WERI-Rb-1 (cell line): Measurements from ENCODE around the gene RUNX2.
"Not testable (repeated sequence)": the region's sequence is repeated elsewhere in the genome, so short reads cannot be mapped to it uniquely, and the experiment has no call there.

Experiments
- DNase-seq: peaks from one replicate; pipeline ENCODE4 v3.0.0-alpha.2; 2020
- H3K27ac ChIP-seq: fragments of 250-450 bp; sonication (Bioruptor Pico); 2 replicates; pipeline ENCODE4 v1.5.1; 2020; ENCODE audit warnings: mild to moderate bottlenecking, moderate library complexity
- H3K27me3 ChIP-seq: fragments of 250-450 bp; sonication (Bioruptor Pico); 2 replicates; pipeline ENCODE4 v1.5.1; 2021; ENCODE audit warnings: mild to moderate bottlenecking, low read depth, moderate library complexity; ENCODE audit not compliant: insufficient read depth, severe bottlenecking
- H3K36me3 ChIP-seq: fragments of 250-450 bp; sonication (Bioruptor Pico); 2 replicates; pipeline ENCODE4 v1.5.1; 2020; ENCODE audit warnings: mild to moderate bottlenecking, moderate library complexity
- H3K4me3 ChIP-seq: 2 replicates; pipeline ENCODE4 v1.5.1; 2011; ENCODE audit warnings: low read depth, mild to moderate bottlenecking, control low read depth, low read length
- H3K9me3 ChIP-seq: fragments of 250-450 bp; sonication (Bioruptor Pico); 2 replicates; pipeline ENCODE4 v1.5.1; 2021; ENCODE audit warnings: mild to moderate bottlenecking, moderate library complexity; ENCODE audit not compliant: severe bottlenecking
- CTCF ChIP-seq: IDR thresholded peaks from 2 replicates; pipeline ENCODE4 v1.5.1; 2011; ENCODE audit warnings: low read depth, mild to moderate bottlenecking, control low read depth, inconsistent platforms, low read length

The RUNX2 gene

DNA sequence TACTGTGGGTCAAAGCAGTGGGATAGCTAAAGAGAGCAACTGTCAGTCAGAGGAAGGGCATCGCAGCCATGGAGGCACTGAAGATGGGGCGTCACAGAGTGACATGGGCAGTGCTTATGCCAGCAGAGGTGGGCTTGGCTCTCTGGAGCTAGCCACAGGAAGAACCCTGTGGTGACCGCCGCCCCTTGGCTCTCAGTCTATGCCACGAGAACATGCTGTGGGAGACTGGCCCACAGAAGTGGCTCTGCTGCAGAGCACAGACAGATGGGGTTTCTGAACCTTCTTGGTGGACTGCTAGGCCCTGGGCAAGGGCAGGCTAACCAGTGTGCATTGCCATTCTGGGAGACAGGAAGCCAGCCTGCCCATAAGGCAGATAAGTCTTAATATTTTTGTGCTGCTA, 339.6 kb downstream of the RUNX2 start:
- Histone ChIP-seq H3K27ac (no peak overlapping the region), H3K36me3 (no peaks in the 10 kb centered on the region), H3K4me3 (no peak overlapping the region), H3K9me3 (peaks cover 2% of the 10 kb centered on the region), H3K27me3 (peaks cover 17% of the 10 kb centered on the region)
- DNase-seq = no peak
- TF ChIP-seq CTCF = no peak

- TF ChIP-seq CTCF = no peak
- H3K36me3 ChIP-seq = no peaks in the 10 kb centered on the region
- peaks cover 2% of the 10 kb centered on the region for H3K9me3 ChIP-seq
- H3K27me3 ChIP-seq = peaks cover 8% of the 10 kb centered on the region
- H3K27ac ChIP-seq = no peak overlapping the region
- no peak for DNase-seq
- no peak overlapping the region for H3K4me3 ChIP-seq
Observed at GRCh38 chr6:45668705-45669104, 340.6 kb downstream of the RUNX2 start.

DNA sequence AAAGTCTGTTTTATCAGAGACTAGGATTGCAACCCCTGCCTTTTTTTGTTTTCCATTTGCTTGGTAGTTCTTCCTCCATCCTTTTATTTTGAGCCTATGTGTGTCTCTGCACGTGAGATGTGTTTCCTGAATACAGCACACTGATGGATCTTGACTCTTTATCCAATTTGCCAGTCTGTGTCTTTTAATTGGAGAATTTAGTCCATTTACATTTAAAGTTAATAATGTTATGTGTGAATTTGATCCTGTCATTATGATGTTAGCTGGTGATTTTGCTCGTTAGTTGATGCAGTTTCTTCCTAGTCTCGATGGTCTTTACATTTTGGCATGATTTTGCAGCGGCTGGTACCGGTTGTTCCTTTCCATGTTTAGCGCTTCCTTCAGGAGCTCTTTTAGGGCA, 345.0 kb downstream of the RUNX2 start:
- not testable (repeated sequence) for H3K4me3 ChIP-seq, H3K36me3 ChIP-seq, H3K27me3 ChIP-seq, DNase-seq, H3K9me3 ChIP-seq, H3K27ac ChIP-seq

DNA sequence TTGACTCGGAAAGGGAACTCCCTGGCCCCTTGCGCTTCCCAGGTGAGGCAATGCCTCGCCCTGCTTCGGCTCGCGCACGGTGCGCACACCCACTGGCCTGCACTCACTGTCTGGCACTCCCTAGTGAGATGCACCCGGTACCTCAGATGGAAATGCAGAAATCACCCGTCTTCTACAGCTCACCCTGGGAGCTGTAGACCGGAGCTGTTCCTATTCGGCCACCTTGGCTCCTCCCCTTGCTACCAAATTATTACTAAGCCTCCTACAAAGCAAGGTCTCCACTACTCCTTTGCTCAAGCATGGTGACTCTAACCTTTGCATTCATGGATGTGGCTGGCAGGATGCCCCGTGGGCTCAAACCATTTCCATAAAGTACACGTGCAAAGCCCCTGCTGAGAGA, 347.0 kb downstream of the RUNX2 start:
- H3K4me3 ChIP-seq, DNase-seq, H3K27ac ChIP-seq, H3K36me3 ChIP-seq, H3K27me3 ChIP-seq: not testable (repeated sequence)
- peaks cover 12% of the 10 kb centered on the region for H3K9me3 ChIP-seq

- no peaks in the 10 kb centered on the region for H3K27me3 ChIP-seq
- no peaks in the 10 kb centered on the region for H3K36me3 ChIP-seq
- no peak overlapping the region for H3K27ac ChIP-seq
- no peak for DNase-seq
- TF ChIP-seq CTCF = no peak
- no peak overlapping the region for H3K4me3 ChIP-seq
- H3K9me3 ChIP-seq = peaks cover 13% of the 10 kb centered on the region
Observed at GRCh38 chr6:45675634-45676033, 347.5 kb downstream of the RUNX2 start.

GRCh38 chr6:45676380-45676779, 348.2 kb downstream of the RUNX2 start:
- Histone ChIP-seq H3K27me3 (no peaks in the 10 kb centered on the region), H3K27ac (no peak overlapping the region), H3K9me3 (peaks cover 13% of the 10 kb centered on the region), H3K4me3 (no peak overlapping the region), H3K36me3 (no peaks in the 10 kb centered on the region)
- no peak for DNase-seq
- no peak for TF ChIP-seq CTCF

- no peak for TF ChIP-seq CTCF
- no peak overlapping the region for H3K27ac ChIP-seq
- DNase-seq = no peak
- no peaks in the 10 kb centered on the region for H3K36me3 ChIP-seq
- H3K4me3 ChIP-seq = no peak overlapping the region
- H3K9me3 ChIP-seq = peaks cover 21% of the 10 kb centered on the region
- H3K27me3 ChIP-seq = no peaks in the 10 kb centered on the region
Observed at GRCh38 chr6:45677381-45678284, 349.5 kb downstream of the RUNX2 start.
